Panc1 (cell line): ENCODE results near the gene MRPL24.

Experiments used
- CTCF ChIP-seq: fragments of 450-650 bp; IDR thresholded peaks from 2 replicates; pipeline ENCODE4 v1.5.1; 2017; ENCODE audit warnings: mild to moderate bottlenecking
- SIN3A ChIP-seq: IDR thresholded peaks from 2 replicates; pipeline ENCODE4 v1.6.1; 2012; ENCODE audit warnings: low read depth, mild to moderate bottlenecking, low read length, moderate library complexity, borderline replicate concordance; ENCODE audit not compliant: insufficient read depth

- TF ChIP-seq SIN3A (no peak), CTCF (no peak)
Measured at GRCh38 chr1:156708218-156708661, 32.6 kb downstream of the MRPL24 start.
